Islet precursor cell (in vitro differentiated cells): ENCODE measurements around the gene LIMS2.
A peak's percentile ranks its signal among the peaks of the same experiment; 100 is the strongest.

Experiments used
- DNase-seq: peaks from one replicate; pipeline ENCODE4 v3.0.0-alpha.2; 2018

The LIMS2 gene, protein sequence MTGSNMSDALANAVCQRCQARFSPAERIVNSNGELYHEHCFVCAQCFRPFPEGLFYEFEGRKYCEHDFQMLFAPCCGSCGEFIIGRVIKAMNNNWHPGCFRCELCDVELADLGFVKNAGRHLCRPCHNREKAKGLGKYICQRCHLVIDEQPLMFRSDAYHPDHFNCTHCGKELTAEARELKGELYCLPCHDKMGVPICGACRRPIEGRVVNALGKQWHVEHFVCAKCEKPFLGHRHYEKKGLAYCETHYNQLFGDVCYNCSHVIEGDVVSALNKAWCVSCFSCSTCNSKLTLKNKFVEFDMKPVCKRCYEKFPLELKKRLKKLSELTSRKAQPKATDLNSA

GRCh38 chr2:127675331-127676261, at the start of gene LIMS2:
LIMS2 (minus strand) TSS chr2:127675530; CDS start chr2:127675024, 506 bp downstream.
- DNase-seq = peak; percentile 74

GRCh38 chr2:127722807-127723206, 47.5 kb upstream of the LIMS2 start:
- DNase-seq = no peak

DNA sequence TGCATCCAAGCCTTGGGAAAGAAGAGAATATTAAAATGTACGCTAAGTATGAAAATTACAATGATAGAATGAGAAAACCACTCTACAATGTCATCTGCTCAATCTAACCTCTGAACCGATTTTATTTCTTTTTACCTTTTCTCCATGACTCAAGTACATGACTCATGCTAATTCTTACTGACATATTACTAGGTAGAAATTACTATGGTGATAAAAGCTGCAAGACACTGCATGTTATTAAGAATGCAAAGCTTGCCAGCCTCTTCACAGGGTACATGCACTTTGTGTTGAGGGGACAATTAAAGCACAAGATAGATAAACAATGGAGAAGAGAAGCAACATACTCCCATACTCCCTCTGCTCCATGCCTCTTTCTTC, 46.6 kb upstream of the LIMS2 start:
- no peak for DNase-seq

- no peak for DNase-seq
These were observed 46.1 kb upstream of the LIMS2 start for GRCh38 chr2:127721311-127721977.

DNA sequence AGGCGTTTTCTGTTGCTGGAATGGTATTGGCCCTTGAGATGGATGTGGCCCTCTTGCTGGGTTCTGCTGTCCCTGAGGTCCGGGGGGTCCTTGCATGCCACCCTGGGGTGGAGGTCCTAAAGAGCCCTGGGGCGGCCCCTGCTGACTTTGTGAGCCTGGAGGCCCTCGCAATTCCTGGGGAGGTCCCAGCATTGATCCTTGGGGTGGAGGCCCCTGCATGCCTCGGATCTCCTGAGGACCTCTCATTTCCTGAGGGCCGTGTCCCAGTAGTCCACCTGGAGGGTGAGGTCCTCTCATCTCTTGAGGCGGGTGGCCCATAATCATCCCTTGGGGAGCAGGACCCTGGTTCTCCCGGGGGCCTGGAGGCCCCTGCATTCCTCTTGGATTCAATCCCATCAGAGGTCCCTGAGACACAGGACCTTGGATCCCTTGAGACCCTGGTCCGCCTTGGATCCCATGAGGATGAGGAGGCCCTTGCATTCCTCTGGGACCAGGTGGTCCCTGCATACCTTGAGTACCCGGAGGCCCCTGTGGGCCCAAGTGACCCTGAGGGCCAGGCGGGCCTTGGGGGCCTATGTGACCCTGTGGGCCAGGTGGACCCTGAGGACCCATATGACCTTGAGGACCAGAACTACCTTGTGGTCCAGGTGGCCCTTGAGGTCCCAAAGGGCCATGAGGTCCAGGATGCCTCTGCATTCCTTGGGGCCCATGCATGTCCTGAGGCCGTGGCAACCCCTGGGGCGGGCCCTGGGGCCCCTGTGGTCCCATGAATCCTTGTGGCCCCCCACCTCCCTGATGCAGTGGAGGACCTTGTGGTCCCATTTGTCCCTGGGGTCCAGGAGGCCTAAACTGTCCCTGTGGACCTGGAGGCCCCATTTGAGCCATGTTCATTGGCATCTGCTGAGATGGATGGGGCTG, 44.2 kb upstream of the LIMS2 start:
- no peak for DNase-seq

- DNase-seq = no peak
These were observed 42.9 kb upstream of the LIMS2 start for GRCh38 chr2:127718271-127718670.

GRCh38 chr2:127715778-127716449, 40.6 kb upstream of the LIMS2 start:
- no peak for DNase-seq

- no peak for DNase-seq
These were observed 38.2 kb upstream of the LIMS2 start for GRCh38 chr2:127713562-127713961.

DNA sequence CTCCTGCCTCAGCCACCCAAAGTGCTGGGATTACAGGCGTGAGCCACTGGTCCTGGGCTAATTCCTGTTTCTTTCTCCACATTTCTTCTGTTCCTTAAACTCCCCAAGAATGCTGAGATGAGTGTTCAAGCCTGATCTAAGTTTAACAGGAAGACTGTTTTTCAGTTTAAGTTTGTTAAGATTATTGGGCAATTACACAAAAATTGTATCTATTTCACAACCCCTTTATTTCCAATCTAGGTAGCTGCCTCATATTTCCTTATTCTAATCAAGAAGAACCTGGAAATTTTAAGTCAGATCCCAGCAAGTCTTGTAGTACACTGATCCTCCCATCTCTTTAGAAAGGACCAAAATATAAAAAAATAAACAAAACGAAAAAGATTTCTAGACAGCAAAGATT, 37.7 kb upstream of the LIMS2 start:
- DNase-seq = no peak

DNA sequence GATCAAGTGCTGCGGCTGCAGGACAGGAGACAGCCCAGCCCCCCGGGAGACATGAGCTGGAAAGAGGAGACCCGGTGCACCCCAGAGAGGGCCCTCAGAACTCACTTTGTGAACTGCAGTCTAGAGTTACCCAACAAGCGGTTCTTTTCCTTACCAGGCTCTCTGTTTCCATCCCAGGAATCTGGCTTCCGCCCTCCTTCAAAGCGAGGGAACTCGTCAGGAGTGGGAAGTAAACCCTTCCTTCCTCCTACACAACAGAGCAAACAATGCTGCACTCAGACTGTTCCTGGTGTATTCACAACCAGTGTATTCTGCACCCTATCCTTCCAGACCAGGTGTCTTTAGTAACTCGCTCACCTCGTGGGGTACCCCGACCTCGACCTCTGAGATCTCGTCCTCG, 34.0 kb upstream of the LIMS2 start:
- DNase-seq = no peak

DNA sequence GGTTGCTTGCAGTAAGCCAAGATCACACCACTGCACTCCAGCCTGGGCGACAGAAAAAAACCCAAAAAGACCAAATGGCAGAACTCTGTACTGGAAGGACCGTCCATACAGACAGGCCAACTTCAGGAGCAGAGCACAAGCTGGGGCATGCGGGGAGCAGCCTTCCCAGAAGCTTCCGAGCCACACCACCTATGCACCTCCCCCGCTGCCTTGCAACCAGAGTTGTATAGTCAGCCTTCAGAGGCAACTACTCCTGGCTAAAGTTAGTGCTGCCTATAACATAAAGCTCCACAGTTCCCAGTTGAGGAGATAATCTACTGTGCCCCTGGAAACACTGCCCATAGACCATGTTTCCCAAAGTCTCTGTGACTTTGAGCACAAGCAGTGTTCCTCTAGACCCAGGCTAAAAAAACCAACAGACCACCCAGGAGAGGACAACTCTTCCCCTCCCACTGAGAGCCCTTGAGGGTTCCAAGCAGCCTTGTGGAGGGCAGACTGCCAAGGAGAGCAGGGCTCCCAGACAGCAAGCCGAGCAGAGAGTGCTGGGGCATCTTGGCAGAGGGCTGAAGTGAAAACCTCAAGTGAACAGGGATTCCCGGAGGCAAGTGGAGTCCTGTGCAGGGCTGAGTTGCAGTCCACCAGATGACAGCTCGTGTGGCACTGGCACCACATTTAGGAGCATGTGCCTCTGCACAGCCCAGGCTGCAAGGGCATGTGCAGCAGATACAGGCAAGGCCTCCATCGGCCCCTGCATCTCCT, 32.7 kb upstream of the LIMS2 start:
- DNase-seq = no peak

DNA sequence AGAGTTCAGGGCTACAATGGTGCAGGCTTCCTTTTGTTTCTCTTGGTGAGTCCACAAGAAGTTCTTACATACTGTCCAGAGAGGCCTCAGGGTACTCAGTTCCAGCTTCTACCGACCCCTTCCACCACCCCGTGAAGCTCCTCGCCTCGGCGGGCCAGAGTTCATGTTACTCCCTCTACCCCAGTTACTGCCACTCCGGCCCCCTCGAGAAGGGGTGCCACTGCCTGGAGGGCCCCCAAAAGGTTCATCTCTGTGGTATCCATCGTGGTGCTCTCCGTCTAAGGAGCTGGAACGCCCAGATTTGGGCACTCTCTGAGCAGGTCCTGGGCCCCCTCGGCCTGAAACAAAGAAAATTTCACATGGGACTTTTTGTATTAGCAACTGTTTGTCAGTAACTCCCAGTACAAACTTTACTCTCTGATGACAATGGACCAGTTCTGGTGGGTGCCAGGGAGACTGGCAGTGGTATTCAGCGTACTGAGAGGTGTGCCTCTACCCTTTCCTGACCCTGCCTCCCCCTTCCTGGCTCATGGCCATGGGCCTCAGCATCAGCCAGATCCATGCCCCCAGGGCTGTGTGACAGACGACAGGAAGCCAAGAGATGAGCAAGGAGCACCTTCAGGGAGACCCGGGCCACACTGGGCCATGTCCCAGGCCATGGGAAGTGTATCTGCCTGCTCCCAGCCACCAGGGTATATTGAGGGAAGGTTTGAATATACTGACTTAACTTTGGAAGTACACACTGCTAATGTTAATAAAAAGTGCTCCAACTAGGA, 31.1 kb upstream of the LIMS2 start:
- DNase-seq = peak; percentile 70

GRCh38 chr2:127705391-127706065, 30.2 kb upstream of the LIMS2 start:
- no peak for DNase-seq

DNA sequence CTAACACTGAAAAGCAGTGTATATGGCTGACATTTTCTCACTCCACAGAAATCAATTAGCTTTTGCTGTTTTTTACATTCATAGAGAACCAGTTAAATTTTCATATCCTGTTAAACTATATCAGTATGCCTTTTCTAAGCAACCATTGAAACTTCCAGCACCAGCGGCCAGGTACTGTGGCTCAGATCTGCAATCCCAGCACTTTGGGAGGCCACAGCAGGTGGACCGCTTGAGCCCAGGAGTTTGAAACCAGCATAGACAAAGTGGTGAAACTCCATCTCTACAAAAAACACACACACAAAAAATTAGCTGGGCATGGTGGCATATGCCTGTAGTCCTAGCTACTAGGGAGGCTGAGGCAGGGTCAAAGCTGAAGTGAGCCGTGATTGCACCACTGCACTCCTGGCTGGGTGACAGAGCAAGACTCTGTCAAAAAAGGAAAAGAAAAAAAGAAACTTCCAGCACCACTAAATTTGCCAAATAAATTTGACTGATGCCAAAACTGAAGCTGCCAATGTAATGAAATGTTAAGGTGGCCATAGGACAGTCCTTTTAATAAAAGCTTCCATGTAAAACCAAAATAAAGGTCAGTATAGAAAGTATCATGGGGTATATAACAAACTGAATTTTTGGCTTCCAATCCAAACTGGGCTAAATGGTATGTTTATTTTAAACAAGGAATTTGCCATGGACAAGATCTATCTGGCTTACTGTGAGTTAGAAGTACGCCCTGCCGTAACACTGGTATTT, 29.5 kb upstream of the LIMS2 start:
- DNase-seq = no peak

- DNase-seq = no peak
These were observed 28.0 kb upstream of the LIMS2 start for GRCh38 chr2:127703282-127703681.

- no peak for DNase-seq
These were observed 27.2 kb upstream of the LIMS2 start for GRCh38 chr2:127702395-127703009.

- peak; percentile 91 for DNase-seq
These were observed 26.5 kb upstream of the LIMS2 start for GRCh38 chr2:127701651-127702394.
